Adrenal gland (tissue), 5 donors: ENCODE data around the gene CSTA.

Source experiments
- POLR2A ChIP-seq, 2 donors: fragments of 450-650 bp; IDR thresholded peaks; one replicate each; pipeline ENCODE4 v1.6.1; 2017; ENCODE audit warnings: antibody characterized with exemption in 2 of 2, mild to moderate bottlenecking in 2 of 2, moderate library complexity in 1 of 2
- TF ChIP-seq, protein P1 (sequence below), 6 experiments: fragments of 450-650 bp in 4 of 6; fragments of 200-600 bp in 2 of 6; sonication (generic) in 1 of 6; IDR thresholded peaks; 1 replicate in 5 of 6; 2 replicates in 1 of 6; pipeline versions ENCODE4 v1.5.1 to v1.8.0; 2016 to 2021; ENCODE audit warnings: antibody characterized with exemption in 6 of 6, mild to moderate bottlenecking in 2 of 6, moderate library complexity in 1 of 6
- donor health status: DM: no; HTN: no; CAD: no.

DNA sequence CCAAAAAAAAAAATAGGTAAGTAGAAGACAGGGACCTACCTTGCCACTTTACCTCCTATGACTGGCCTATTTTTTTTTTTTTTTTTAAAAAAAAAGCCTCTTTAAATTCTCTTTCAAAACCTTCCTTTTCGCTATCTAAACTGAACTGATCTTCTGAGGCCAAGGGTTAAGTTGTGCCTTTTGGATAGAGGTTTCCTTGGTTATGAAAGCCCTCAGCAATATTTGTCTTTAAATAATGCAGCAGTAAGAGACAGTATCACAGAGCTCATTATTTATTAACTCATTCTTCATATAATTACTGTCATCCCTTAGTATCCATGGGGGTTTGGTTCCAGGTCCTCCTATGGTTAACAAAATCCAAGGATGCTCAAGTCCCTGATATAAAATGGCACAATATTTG lies 49.0 kb downstream of the CSTA start:
- TF ChIP-seq, protein P1, sequence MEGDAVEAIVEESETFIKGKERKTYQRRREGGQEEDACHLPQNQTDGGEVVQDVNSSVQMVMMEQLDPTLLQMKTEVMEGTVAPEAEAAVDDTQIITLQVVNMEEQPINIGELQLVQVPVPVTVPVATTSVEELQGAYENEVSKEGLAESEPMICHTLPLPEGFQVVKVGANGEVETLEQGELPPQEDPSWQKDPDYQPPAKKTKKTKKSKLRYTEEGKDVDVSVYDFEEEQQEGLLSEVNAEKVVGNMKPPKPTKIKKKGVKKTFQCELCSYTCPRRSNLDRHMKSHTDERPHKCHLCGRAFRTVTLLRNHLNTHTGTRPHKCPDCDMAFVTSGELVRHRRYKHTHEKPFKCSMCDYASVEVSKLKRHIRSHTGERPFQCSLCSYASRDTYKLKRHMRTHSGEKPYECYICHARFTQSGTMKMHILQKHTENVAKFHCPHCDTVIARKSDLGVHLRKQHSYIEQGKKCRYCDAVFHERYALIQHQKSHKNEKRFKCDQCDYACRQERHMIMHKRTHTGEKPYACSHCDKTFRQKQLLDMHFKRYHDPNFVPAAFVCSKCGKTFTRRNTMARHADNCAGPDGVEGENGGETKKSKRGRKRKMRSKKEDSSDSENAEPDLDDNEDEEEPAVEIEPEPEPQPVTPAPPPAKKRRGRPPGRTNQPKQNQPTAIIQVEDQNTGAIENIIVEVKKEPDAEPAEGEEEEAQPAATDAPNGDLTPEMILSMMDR (IDR thresholded peaks at IDR 0.05) = no peak
- no peak for TF ChIP-seq POLR2A (IDR thresholded peaks at IDR 0.05)
